ENCODE data around the gene CAMK2D. TPM values are rescaled to one million over a fixed set of nuclear protein-coding genes. Genes with fewer than 3 reads are reported as not detected.
"Not testable (repeated sequence)": the region's sequence is repeated elsewhere in the genome, so short reads cannot be mapped to it uniquely, and the experiment has no call there.

Gene CAMK2D
- total RNA-seq, 1 experiment from 2014 or later, result 35.8 TPM

DNA sequence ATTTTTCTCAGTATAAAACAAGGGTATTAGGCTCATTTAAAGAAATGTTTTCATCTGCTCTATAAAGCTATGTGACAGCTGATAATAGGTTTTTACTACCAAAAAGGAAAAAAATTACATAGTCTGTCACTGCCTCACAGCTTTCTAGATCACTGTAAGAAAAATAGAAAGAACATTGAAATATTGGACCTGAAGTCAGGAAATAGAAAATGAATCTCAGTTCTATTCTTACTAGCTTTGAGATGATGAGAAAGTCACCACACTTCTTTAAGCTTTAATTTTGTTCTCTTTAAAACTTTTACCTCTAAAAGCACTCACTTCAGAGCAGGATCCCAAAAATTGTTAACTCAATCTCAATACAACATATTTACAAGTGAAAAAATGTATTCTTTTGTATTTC is 45.3 kb upstream of the CAMK2D start:
- no peak overlapping the region for H3K4me3 ChIP-seq (ENCODE audit: low read depth, low read length, poor library complexity, severe bottlenecking)
- no peaks in the 10 kb centered on the region for H3K36me3 ChIP-seq (ENCODE audit: insufficient read depth, low read length, poor library complexity, severe bottlenecking)
- POLR2A ChIA-PET (ENCODE audit: low non-redundant PET), result no interaction called here
- no peaks in the 10 kb centered on the region for H3K27me3 ChIP-seq (replicated peaks; ENCODE audit: insufficient read depth, low read depth, low read length, poor library complexity)
- H3K27ac ChIP-seq (ENCODE audit: low read depth, low read length, poor library complexity, severe bottlenecking), result no peak overlapping the region
- intact Hi-C loops (cut with micrococcal nuclease; ENCODE audit: unreplicated experiment), result no loop called here
- no peak for TF ChIP-seq EZH2 (IDR thresholded peaks at IDR 0.05; ENCODE audit: borderline replicate concordance, low read depth, low read length, poor library complexity, severe bottlenecking)
- TF ChIP-seq, protein P1, sequence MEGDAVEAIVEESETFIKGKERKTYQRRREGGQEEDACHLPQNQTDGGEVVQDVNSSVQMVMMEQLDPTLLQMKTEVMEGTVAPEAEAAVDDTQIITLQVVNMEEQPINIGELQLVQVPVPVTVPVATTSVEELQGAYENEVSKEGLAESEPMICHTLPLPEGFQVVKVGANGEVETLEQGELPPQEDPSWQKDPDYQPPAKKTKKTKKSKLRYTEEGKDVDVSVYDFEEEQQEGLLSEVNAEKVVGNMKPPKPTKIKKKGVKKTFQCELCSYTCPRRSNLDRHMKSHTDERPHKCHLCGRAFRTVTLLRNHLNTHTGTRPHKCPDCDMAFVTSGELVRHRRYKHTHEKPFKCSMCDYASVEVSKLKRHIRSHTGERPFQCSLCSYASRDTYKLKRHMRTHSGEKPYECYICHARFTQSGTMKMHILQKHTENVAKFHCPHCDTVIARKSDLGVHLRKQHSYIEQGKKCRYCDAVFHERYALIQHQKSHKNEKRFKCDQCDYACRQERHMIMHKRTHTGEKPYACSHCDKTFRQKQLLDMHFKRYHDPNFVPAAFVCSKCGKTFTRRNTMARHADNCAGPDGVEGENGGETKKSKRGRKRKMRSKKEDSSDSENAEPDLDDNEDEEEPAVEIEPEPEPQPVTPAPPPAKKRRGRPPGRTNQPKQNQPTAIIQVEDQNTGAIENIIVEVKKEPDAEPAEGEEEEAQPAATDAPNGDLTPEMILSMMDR (conservative IDR thresholded peaks at IDR 0.05; ENCODE audit: low read depth, low read length), result no peak
- DNase-seq (ENCODE audit: low spot score), result no peak
- CTCF ChIA-PET, result no interaction called here
- no TSS peak for BruUV-seq (replicated peaks)
- no peaks in the 10 kb centered on the region for H3K4me1 ChIP-seq (ENCODE audit: insufficient read depth, low read length, poor library complexity, severe bottlenecking)
- no peaks in the 10 kb centered on the region for H3K9me3 ChIP-seq (ENCODE audit: low read depth, low read length, poor library complexity, severe bottlenecking)

DNA sequence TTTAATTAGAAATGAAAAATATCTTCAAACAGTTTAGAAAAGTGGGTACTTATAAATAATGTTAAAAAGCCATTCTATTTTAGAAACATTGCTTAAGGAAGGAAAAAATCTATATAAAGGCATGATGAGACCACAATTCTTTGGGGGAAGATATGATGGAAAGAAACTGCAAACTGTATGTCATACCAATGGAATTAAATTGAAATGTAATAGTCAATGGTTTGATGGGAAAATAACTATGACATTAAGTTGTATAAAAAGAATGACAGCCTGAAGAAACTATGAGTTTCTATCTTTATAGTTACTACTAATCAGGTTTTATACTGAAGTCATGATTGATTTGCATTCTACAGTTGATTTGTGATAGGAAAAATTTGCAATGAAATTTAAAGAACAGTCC is 40.3 kb upstream of the CAMK2D start:
- POLR2A ChIA-PET (ENCODE audit: low non-redundant PET), result no interaction called here
- intact Hi-C loops (cut with micrococcal nuclease; ENCODE audit: unreplicated experiment), result no loop called here
- Histone ChIP-seq H3K27ac (ENCODE audit: low read depth, low read length, poor library complexity, severe bottlenecking) (no peak overlapping the region), H3K4me3 (ENCODE audit: low read depth, low read length, poor library complexity, severe bottlenecking) (no peak overlapping the region), H3K9me3 (ENCODE audit: low read depth, low read length, poor library complexity, severe bottlenecking) (no peaks in the 10 kb centered on the region), H3K4me1 (ENCODE audit: insufficient read depth, low read length, poor library complexity, severe bottlenecking) (no peaks in the 10 kb centered on the region), H3K27me3 (replicated peaks; ENCODE audit: insufficient read depth, low read depth, low read length, poor library complexity) (no peaks in the 10 kb centered on the region), H3K36me3 (ENCODE audit: insufficient read depth, low read length, poor library complexity, severe bottlenecking) (no peaks in the 10 kb centered on the region)
- no peak for DNase-seq (ENCODE audit: low spot score)
- CTCF ChIA-PET, result no interaction called here
- no peak for TF ChIP-seq EZH2 (IDR thresholded peaks at IDR 0.05; ENCODE audit: borderline replicate concordance, low read depth, low read length, poor library complexity, severe bottlenecking)
- TF ChIP-seq, protein P1 (conservative IDR thresholded peaks at IDR 0.05; ENCODE audit: low read depth, low read length), result no peak
- BruUV-seq (replicated peaks), result no TSS peak

DNA sequence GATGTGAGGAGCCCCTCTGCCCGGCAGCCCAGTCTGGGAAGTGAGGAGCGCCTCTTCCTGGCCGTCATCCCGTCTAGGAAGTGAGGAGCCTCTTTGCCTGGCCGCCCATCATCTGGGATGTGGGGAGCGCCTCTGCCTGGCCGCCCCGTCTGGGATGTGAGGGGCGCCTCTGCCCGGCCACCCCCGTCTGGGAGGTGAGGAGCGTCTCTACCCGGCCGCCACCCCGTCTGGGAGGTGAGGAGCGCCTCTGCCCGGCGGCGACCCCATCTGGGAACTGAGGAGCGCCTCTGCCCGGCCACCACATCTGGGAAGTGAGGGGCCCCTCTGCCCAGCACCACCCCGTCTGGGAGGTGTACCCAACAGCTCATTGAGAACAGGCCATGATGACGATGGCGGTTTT is 34.8 kb upstream of the CAMK2D start:
- H3K36me3 ChIP-seq (ENCODE audit: insufficient read depth, low read length, poor library complexity, severe bottlenecking); BruUV-seq (replicated peaks); H3K4me3 ChIP-seq (ENCODE audit: low read depth, low read length, poor library complexity, severe bottlenecking); POLR2A ChIA-PET (ENCODE audit: low non-redundant PET); H3K27ac ChIP-seq (ENCODE audit: low read depth, low read length, poor library complexity, severe bottlenecking); H3K4me1 ChIP-seq (ENCODE audit: insufficient read depth, low read length, poor library complexity, severe bottlenecking); intact Hi-C loops (cut with micrococcal nuclease; ENCODE audit: unreplicated experiment); H3K27me3 ChIP-seq (replicated peaks; ENCODE audit: insufficient read depth, low read depth, low read length, poor library complexity); DNase-seq (ENCODE audit: low spot score); H3K9me3 ChIP-seq (ENCODE audit: low read depth, low read length, poor library complexity, severe bottlenecking); CTCF ChIA-PET: not testable (repeated sequence)

DNA sequence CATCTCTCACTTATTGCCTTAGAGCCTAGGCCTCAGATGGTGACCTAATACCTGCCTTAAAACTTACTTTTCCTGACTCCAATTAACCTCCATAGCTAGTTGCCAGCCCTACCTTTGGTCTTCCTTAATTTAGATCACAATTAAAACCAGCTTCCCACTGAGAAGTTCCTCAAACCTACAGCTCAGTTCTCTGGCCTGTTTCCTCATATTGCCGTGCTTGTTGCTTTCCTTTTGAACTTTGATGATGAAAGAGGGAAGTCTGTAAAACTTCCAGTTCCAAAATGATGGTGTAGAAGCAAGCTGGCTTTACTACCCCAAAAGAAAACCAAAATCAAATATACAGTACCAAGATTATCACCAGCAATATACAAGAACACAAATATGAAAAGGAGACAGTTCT is 28.9 kb upstream of the CAMK2D start:
- no peak for DNase-seq (ENCODE audit: low spot score)
- Histone ChIP-seq H3K4me3 (ENCODE audit: low read depth, low read length, poor library complexity, severe bottlenecking) (no peak overlapping the region), H3K27me3 (replicated peaks; ENCODE audit: insufficient read depth, low read depth, low read length, poor library complexity) (no peaks in the 10 kb centered on the region), H3K4me1 (ENCODE audit: insufficient read depth, low read length, poor library complexity, severe bottlenecking) (no peaks in the 10 kb centered on the region), H3K36me3 (ENCODE audit: insufficient read depth, low read length, poor library complexity, severe bottlenecking) (no peaks in the 10 kb centered on the region), H3K9me3 (ENCODE audit: low read depth, low read length, poor library complexity, severe bottlenecking) (no peaks in the 10 kb centered on the region), H3K27ac (ENCODE audit: low read depth, low read length, poor library complexity, severe bottlenecking) (no peak overlapping the region)
- no peak for TF ChIP-seq EZH2 (IDR thresholded peaks at IDR 0.05; ENCODE audit: borderline replicate concordance, low read depth, low read length, poor library complexity, severe bottlenecking)
- TF ChIP-seq, protein P1 (conservative IDR thresholded peaks at IDR 0.05; ENCODE audit: low read depth, low read length), result no peak
- POLR2A ChIA-PET (ENCODE audit: low non-redundant PET), result no interaction called here
- CTCF ChIA-PET, result no interaction called here
- BruUV-seq (replicated peaks), result no TSS peak
- intact Hi-C loops (cut with micrococcal nuclease; ENCODE audit: unreplicated experiment), result no loop called here
